ENCODE measurements around the gene LSS. TPM values are rescaled to one million over a fixed set of nuclear protein-coding genes. Genes with fewer than 3 reads are reported as not detected.
"Not testable (repeated sequence)": the region's sequence is repeated elsewhere in the genome, so short reads cannot be mapped to it uniquely, and the experiment has no call there.

LSS gene
- total RNA-seq, 2 experiments from 2014 or later, result 47.8 to 53.3 TPM

DNA sequence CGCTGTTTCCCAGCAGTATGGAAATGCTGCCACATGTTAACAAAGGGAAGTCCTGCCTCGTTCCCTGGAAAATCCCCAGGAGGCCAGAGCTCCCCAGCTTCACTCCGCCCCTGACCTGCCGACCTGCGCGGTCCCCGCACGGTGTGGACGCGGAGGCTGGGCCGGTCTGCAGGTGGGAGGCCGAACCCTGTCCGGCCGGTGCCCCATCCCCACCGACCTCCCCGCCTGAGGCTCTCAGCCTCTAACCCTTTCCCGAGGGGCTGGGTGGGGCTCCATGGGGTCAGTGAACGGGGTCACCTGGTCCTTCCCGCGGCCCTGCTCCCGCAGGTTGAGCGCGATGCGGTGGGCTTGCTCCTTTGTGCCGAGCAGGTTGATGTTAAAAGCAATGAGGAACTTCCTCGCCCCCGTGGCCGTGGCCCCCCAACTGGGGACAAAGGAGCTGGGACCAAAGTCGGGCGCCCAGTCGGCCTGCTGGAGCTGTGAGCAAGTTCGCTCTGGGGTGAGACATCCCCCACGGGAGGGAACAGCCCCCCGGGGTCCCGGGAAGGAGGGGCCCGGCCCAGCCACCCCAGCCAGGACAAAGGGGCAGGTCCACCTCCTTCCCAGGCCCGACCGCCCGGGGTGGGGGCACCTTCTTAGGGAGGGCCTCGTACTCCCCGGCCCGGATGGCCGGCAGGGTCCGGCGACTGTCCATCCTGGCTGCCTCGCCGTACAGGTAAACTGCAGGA, 77.1 kb downstream of the LSS start:
- no peaks in the 10 kb centered on the region for H3K27me3 Mint-ChIP-seq
- POLR2A ChIA-PET, result no interaction called here
- no peak for DNase-seq
- H3K9me3 Mint-ChIP-seq, result no peaks in the 10 kb centered on the region
- no peaks in the 10 kb centered on the region for H3K36me3 Mint-ChIP-seq (ENCODE audit: low read depth)
- H3K4me1 Mint-ChIP-seq, result no peaks in the 10 kb centered on the region
- H3K27ac Mint-ChIP-seq, result no peak overlapping the region
- no peak overlapping the region for H3K4me3 Mint-ChIP-seq
- CTCF ChIA-PET, result no interaction called here

DNA sequence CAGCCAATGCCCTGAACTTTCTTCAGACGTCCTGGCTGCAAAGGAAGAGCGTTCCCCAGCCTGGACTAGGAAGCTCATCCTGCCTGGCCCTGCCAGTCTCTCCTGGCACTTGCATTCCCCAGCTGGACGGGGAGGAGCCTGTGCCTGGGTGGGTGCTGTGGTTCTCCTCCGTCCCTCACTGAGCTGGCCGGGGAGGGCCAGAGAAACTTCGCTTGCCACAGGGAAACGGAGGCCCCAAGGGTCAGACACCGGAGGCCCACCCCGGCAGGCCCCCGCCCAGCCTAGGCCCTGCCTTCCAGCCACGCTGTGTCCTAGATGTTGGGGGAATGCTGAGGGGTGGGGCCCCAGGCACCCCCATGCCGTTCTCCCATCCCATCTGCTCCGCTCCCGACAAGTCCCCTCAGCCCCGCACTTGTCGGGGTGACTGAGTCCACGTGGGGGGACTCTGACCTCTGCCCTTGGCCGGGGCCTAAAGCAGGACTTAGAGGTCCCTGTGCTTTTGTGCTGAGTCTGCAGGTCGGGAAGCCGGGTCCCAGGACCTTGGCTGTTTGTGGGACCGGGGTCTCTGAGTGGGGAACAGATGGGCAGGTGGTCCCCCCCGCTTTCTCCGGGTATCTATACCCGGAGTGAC, 78.0 kb downstream of the LSS start:
- no peak for DNase-seq
- Mint-ChIP-seq H3K4me1 (no peaks in the 10 kb centered on the region), H3K27me3 (no peaks in the 10 kb centered on the region), H3K9me3 (no peaks in the 10 kb centered on the region), H3K27ac (no peak overlapping the region), H3K4me3 (no peak overlapping the region), H3K36me3 (ENCODE audit: low read depth) (no peaks in the 10 kb centered on the region)
- ChIA-PET CTCF (no interaction called here), POLR2A (no interaction called here)

DNA sequence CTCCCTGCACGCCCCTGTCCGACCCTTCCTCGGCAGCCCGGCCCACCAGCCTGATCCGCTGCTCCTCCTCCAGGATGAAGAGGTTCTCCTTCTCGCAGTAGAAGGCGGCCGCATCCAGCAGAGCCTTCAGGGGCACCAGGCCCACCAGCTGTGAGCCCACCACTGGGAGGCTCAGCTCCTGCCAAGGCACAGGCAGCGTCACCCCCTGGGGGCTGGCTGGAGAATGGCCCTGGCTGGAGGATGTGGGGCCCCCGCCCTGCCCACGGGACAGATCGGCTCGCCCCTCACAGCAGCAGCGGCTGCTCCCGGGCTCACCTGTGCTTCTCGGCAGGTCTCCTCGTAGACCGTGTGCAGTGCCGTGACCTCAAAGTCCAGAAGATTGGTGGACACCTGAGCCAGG, 78.5 kb downstream of the LSS start:
- no peak for DNase-seq
- POLR2A ChIA-PET, result no interaction called here

DNA sequence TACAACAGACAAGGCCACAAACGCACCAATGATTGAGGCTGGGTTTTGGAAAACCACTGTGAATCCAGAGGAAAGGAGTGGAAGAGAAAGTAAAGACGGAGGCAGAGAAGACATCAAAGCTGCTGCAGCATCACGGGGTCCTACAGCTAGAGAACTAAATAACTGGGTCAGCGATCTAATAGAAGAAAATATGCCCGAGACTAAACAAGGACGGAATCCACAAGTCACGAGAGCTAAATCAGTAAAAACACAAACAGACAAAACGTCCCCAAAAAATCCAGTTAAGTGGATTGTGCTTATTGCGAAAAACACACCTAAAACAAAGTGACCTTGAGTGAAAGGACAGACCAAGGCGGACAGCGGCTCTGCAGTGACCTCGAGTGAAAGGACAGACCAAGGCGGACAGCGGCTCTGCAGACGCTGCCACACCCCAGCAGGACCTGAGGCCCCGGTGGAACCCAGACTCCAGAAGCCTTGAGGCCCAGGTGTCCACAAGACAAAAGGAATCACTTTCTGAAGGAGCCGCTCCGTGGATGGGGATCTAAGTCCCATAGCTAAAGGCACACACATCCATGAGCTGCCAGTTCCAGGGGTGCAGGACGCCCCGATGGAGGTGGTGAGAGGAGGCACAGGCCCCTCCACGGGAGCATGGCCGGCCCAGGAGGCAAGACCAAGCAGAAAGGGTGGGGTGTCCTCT, 79.2 kb downstream of the LSS start:
- H3K4me3 Mint-ChIP-seq, result no peak overlapping the region
- ChIA-PET POLR2A (no interaction called here), CTCF (interaction anchor here (1.2 kb wide), 1 partner anchor 12 kb away, joined by 3 read pairs; no protein-coding TSS in a partner anchor)
- H3K9me3 Mint-ChIP-seq, result no peaks in the 10 kb centered on the region
- DNase-seq, result no peak
- H3K4me1 Mint-ChIP-seq, result peaks cover 3% of the 10 kb centered on the region
- H3K27ac Mint-ChIP-seq, result no peak overlapping the region
- no peaks in the 10 kb centered on the region for H3K36me3 Mint-ChIP-seq (ENCODE audit: low read depth)
- H3K27me3 Mint-ChIP-seq, result no peaks in the 10 kb centered on the region

More for the DNA sequence above, 78.5 kb downstream of the LSS start:
- H3K36me3 Mint-ChIP-seq (ENCODE audit: low read depth), result no peaks in the 10 kb centered on the region
- H3K27ac Mint-ChIP-seq, result no peak overlapping the region
- H3K4me1 Mint-ChIP-seq, result no peaks in the 10 kb centered on the region
- no peaks in the 10 kb centered on the region for H3K27me3 Mint-ChIP-seq
- no peak overlapping the region for H3K4me3 Mint-ChIP-seq
- CTCF ChIA-PET, result interaction anchor here (1.2 kb wide), 1 partner anchor 12 kb away, joined by 3 read pairs; no protein-coding TSS in a partner anchor
- H3K9me3 Mint-ChIP-seq, result no peaks in the 10 kb centered on the region

DNA sequence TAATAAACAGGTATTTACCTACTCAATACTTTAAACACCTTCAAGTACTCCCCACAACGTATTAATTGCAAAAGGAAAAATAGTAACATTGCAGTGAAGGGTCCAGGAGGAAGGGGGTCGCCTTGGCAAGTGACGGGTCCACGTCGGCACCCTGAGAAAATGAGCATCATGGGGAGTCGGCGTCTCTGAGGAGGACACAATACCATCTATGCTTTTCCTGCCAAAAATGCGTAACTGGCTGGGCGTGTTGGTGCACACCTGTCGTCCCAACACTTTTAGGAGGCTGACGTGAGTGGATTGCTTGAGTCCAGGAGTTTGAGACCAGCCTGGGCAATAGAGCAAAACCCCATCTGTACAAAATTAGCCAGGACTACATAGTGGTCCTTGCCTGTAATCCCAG, 80.5 kb downstream of the LSS start:
- ChIA-PET CTCF (interaction anchor here (0.6 kb wide), 1 partner anchor 12 kb away, joined by 3 read pairs; no protein-coding TSS in a partner anchor), POLR2A (no interaction called here)
- Mint-ChIP-seq H3K27me3 (no peaks in the 10 kb centered on the region), H3K4me3 (no peak overlapping the region), H3K27ac (no peak overlapping the region), H3K36me3 (ENCODE audit: low read depth) (no peaks in the 10 kb centered on the region), H3K9me3 (no peaks in the 10 kb centered on the region), H3K4me1 (peaks cover 10% of the 10 kb centered on the region)
- no peak for DNase-seq

DNA sequence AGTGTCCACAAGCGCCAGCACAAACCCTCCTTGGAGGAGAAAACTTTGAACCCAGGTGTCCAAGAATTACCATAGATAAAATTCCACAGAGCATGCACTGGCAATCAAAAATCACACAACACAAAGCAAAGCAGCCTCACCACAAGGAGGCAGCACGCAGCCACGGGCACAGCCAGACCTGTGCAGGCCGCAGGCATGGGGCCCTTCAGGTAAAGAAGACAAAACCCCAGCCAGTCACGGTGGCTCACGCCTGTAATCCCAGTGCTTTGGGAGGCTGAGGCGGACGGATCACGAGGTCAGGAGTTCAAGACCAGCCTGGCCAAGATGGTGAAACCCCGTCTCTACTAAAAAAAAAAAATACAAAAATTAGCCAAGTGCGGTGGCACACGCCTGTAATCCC, 81.1 kb downstream of the LSS start:
- H3K27me3 Mint-ChIP-seq; H3K4me3 Mint-ChIP-seq; CTCF ChIA-PET; H3K36me3 Mint-ChIP-seq (ENCODE audit: low read depth); POLR2A ChIA-PET; H3K9me3 Mint-ChIP-seq; H3K27ac Mint-ChIP-seq: not testable (repeated sequence)
- DNase-seq, result peak; percentile 60
- peaks cover 10% of the 10 kb centered on the region for H3K4me1 Mint-ChIP-seq

DNA sequence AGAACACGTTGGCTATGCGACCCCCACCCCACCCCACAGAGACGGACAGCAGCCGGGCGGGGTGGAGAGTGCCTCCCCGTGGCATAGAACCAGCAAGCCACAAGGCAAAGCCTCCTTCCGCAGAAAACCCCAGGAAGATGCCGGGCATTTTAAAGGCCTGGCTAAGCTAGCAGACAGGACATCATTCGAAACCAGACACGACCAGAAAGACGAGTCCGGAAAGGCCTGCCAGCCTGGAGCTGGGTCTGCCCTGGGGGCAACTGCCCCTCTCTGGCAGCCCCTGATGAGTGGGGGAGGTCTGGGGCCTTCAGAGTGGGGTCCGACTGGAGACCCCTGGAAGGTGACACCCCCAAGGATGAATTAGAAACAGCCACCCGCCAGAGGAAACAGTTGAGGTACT, 81.7 kb downstream of the LSS start:
- Mint-ChIP-seq H3K9me3 (peaks cover 2% of the 10 kb centered on the region), H3K27ac (no peak overlapping the region), H3K4me3 (no peak overlapping the region), H3K36me3 (ENCODE audit: low read depth) (no peaks in the 10 kb centered on the region), H3K4me1 (peaks cover 10% of the 10 kb centered on the region), H3K27me3 (no peaks in the 10 kb centered on the region)
- ChIA-PET POLR2A (no interaction called here), CTCF (no interaction called here)
- no peak for DNase-seq

DNA sequence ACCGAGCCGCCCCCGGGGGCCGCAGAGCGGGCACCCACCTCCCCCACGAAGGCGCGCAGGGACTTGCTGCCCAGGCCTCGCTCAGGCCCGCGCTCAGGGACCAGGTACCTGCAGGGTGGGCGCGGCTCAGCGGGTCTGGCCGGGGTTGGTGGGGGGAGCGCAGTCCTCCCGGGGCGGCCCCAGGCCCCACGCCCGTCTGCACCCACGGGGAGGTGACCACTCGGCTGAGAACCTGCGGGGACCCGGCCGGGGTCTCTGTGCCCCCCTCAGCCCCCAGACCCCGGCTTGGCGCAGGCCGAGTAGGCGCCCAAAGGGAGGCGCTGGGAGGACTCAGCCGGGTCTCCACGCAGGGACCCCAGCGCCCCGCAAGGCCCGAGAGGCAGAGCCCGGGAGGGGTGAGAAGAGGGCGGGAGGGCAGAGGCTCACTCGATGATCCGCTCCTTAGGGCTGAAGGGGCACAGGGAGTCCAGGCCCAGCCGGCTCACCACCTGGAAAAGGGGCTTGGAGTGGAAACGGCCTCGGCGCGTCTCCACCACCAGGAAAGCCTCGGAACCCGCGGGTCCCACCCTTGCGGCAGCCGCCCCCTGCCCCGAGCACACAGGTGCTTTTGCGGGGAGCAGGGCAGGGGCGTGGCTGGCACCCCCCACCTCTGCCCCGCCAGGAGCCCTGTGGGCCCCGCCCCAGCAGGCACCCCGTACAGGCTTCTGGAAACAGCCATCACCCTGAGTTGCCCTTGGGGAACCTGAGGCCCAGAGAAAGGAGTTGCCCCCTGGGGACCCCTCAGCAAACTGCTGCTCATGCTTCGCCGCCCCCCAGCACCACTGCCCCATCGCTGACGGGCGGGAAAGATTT, 82.5 kb downstream of the LSS start:
- no peak for DNase-seq
- Mint-ChIP-seq H3K4me1 (peaks cover 10% of the 10 kb centered on the region), H3K4me3 (no peak overlapping the region), H3K27me3 (no peaks in the 10 kb centered on the region), H3K36me3 (ENCODE audit: low read depth) (no peaks in the 10 kb centered on the region), H3K9me3 (peaks cover 2% of the 10 kb centered on the region), H3K27ac (no peak overlapping the region)
- ChIA-PET POLR2A (no interaction called here), CTCF (no interaction called here)

DNA sequence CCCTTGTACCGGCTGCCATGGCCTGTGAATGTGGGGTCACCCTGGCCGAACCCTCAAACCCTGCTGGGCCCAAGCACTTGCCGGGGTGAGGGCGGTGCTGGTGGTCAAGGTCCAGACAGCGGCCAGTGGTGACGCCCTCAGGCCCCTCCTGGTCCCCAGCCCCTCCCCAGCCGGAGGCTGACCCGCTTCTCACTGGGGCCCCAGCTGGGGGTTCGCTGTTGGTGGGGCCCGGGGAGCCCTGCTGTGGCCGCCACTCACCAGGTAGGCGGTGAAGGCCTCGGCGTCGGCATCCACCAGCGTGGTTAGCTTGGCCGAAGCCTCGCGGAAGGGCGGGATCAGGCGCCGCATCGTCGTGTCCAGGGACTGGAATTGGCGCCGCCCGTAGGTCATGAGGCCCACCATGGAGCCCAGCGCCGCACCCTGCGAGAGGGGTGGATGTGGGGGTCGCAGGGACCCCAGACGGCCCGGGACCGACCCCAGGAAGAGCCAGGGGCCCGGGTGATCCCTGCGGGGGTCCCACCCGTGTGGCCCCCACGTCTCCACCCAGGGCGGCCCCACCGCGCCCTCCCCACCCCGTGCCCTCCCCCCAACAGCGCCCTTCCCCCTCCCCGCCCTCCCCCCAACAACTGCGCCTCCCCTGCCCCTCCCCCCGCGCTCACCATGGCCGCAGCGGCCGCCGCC, 83.3 kb downstream of the LSS start:
- H3K27me3 Mint-ChIP-seq, result no peaks in the 10 kb centered on the region
- no peak for DNase-seq
- H3K36me3 Mint-ChIP-seq (ENCODE audit: low read depth), result no peaks in the 10 kb centered on the region
- ChIA-PET POLR2A (no interaction called here), CTCF (no interaction called here)
- H3K4me1 Mint-ChIP-seq, result peaks cover 10% of the 10 kb centered on the region
- H3K4me3 Mint-ChIP-seq, result no peak overlapping the region
- no peak overlapping the region for H3K27ac Mint-ChIP-seq
- H3K9me3 Mint-ChIP-seq, result peaks cover 2% of the 10 kb centered on the region

DNA sequence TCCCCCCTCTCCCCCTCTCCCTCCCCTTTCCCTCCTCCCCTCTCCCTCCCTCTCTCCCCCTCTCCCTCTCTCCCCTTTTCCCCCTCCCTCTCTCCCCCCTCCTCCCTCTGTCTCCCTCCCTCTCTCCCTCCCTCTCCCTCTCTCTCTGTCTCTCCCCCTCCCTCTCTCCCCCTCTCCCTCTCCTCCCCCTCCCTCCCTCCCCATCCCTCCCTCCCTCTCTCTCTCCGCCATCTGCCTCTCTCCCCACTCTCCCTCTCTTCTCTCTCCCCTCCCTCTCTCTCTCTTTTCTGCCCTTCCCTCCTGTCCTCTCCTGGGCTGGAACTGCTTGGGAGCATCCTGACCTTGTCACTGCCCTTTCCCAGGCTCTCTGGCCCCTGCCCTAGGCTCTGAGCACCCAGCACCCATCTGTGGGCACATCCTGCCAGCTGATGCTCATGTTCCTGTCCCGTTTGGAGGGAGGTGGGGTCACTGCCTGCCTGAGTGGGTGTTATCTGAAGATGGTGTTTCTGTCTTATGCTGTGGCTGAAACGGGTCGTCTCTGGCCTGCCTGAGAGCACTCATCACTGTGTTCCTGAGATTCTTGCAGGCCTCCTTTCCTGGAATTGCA, 84.0 kb downstream of the LSS start:
- Mint-ChIP-seq H3K36me3 (ENCODE audit: low read depth) (no peaks in the 10 kb centered on the region), H3K27ac (peak overlapping the region; percentile 84), H3K9me3 (peaks cover 2% of the 10 kb centered on the region), H3K4me1 (peaks cover 10% of the 10 kb centered on the region), H3K4me3 (no peak overlapping the region), H3K27me3 (no peaks in the 10 kb centered on the region)
- DNase-seq, result no peak
- ChIA-PET POLR2A (no interaction called here), CTCF (interaction anchor here (0.8 to 3.1 kb wide), 4 partner anchors 9 to 488 kb away, joined by 3 to 24 read pairs (median 4); no protein-coding TSS in a partner anchor)

DNA sequence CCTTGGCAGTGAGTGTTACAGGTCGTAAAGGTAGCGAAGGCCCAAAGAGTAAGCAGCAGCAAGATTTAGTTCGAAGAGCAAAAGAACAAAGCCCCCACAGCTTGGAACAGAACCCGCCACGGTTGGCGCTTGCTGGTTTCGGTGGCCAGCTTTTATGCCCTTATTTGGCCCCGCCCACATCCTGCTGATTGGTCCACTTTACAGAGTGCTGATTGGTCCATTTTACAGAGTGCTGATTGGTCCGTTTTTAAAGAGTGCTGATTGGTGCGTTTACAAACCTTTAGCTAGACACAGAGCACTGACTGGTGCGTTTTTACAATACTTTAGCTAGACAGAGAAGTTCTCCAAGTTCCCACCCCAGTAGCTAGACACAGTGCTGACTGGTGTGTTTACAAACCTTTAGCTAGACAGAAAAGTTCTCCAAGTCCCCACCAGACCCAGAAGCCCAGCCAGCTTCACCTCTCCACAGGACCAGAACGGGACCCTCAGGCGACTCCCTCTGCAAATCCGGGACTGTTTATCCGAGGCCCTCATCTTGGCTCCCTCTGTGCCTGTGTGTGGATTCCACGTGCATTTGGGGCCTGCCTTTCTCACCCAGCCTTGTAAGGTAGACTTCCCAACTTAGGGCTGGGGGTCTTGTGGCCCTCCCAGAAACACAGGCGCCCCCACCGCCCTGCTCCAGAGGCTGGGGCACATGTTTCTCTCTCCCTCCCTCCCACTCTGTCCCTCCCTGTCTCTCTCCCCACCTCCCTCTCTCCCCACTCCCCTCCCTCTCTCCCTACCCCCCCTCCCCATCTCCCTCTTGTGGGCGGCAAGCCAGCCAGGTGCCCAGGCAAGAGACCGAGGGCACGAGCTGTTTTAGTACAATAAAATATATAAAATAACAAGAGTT, 85.7 kb downstream of the LSS start:
- no peak overlapping the region for H3K4me3 Mint-ChIP-seq
- ChIA-PET CTCF (interaction anchor here (0.6 to 3.1 kb wide), 15 partner anchors 11 to 570 kb away, joined by 3 to 24 read pairs (median 4); no protein-coding TSS in a partner anchor), POLR2A (no interaction called here)
- H3K9me3 Mint-ChIP-seq, result peaks cover 2% of the 10 kb centered on the region
- H3K4me1 Mint-ChIP-seq, result peaks cover 10% of the 10 kb centered on the region
- H3K27ac Mint-ChIP-seq, result no peak overlapping the region
- DNase-seq, result no peak
- H3K36me3 Mint-ChIP-seq (ENCODE audit: low read depth), result no peaks in the 10 kb centered on the region
- H3K27me3 Mint-ChIP-seq, result no peaks in the 10 kb centered on the region

Data from activated CD4-positive, alpha-beta T cell treated with anti-CD3 and anti-CD28 coated beads, Interleukin-2, amount 10 ng/mL, durations not matched to agents 7 days and 5 days (primary cell).